Left lung (tissue), 10 donors: Measurements from ENCODE around the gene LRRC4C. TPM values are rescaled to one million over a fixed set of nuclear protein-coding genes. Genes with fewer than 3 reads are reported as not detected.
A peak's percentile ranks its signal among the peaks of the same experiment; 100 is the strongest.
"Not testable (repeated sequence)": the region's sequence is repeated elsewhere in the genome, so short reads cannot be mapped to it uniquely, and the experiment has no call there.

Source experiments
- ATAC-seq: fragments of 200-7000 bp; cut with Tn5 transposase; one replicate; pipeline ENCODE4 v1.9.1; 2020; ENCODE audit warnings: moderate library complexity
- DNase-seq, 4 donors: peaks; one replicate each; pipeline ENCODE4 v3.0.0-alpha.2; 2013 to 2020
- H3K27ac ChIP-seq, 2 donors: fragments of 200-600 bp; sonication (generic) in 1 of 2; one replicate each; pipeline versions ENCODE4 v1.5.0 to v1.8.0; 2020 to 2021
- H3K27me3 ChIP-seq, 2 donors: fragments of 200-600 bp; sonication (generic) in 1 of 2; one replicate each; pipeline versions ENCODE4 v1.5.0 to v1.8.0; 2020 to 2021
- H3K36me3 ChIP-seq, 2 donors: fragments of 200-600 bp; sonication (generic) in 1 of 2; one replicate each; pipeline versions ENCODE4 v1.5.0 to v1.8.0; 2020 to 2021
- H3K4me1 ChIP-seq, 2 donors: fragments of 200-600 bp; one replicate each; pipeline ENCODE4 v1.8.0; 2021
- H3K4me3 ChIP-seq, 2 donors: fragments of 200-600 bp; sonication (generic) in 1 of 2; one replicate each; pipeline versions ENCODE4 v1.5.0 to v1.8.0; 2020 to 2021; ENCODE audit warnings: mild to moderate bottlenecking in 1 of 2
- H3K9me3 ChIP-seq, 2 donors: fragments of 200-600 bp; sonication (generic) in 1 of 2; one replicate each; pipeline versions ENCODE4 v1.5.0 to v1.8.0; 2020 to 2021
- CTCF ChIP-seq, 2 donors: fragments of 200-600 bp; sonication (generic) in 1 of 2; IDR thresholded peaks; one replicate each; pipeline versions ENCODE4 v1.5.0 to v1.8.0; 2021; ENCODE audit warnings: antibody characterized with exemption in 2 of 2
- intact Hi-C, 2 donors: fragments of 100-400 bp; cut with DNase I; formaldehyde crosslinking; loops; one replicate each; pipeline versions ENCODE4 v1.11.2 to v1.14.2; 2022
- polyA plus RNA-seq, 6 donors: library from polyadenylated mRNA; unstranded; fragments of 120-200 nt; gene quantifications; one replicate each; pipeline ENCODE4 v1.2.1, GENCODE V29; 2013; ENCODE audit not compliant: insufficient read length in 6 of 6
- total RNA-seq, 2 donors: library from RNA; stranded (reverse); fragmentation: NEBNext Ultra II Directional; extraction: Animal tissue kit (Norgen Biotek cat#: 25700); gene quantifications; one replicate each; pipeline ENCODE4 v1.2.1, GENCODE V29; 2021
- donor health status: DM: no; HTN: yes; CAD: no.
- donor health status: DM: no; HTN: no; CAD: no.

LRRC4C gene
- total and polyA plus RNA-seq, 8 donors, result 0.50 to 6.8 (median 4.2) TPM

- Histone ChIP-seq H3K27ac (no peak overlapping the region), H3K27me3 (no peaks in the 10 kb centered on the region), H3K36me3 (no peaks in the 10 kb centered on the region), H3K4me3 (no peak overlapping the region), H3K9me3 (peaks cover 0 to 3% of the 10 kb centered on the region in 2 donors), H3K4me1 (no peaks in the 10 kb centered on the region)
- intact Hi-C loops, result no loop called here
- no peak for TF ChIP-seq CTCF (IDR thresholded peaks at IDR 0.05)
- DNase-seq, result no peak
- no peak for ATAC-seq
Observed at GRCh38 chr11:40544162-40544561, 915.3 kb downstream of the LRRC4C start.

GRCh38 chr11:40542821-40543220 is 916.6 kb downstream of the LRRC4C start:
- Histone ChIP-seq H3K27ac (no peak overlapping the region), H3K4me3 (no peak overlapping the region), H3K27me3 (no peaks in the 10 kb centered on the region), H3K36me3 (no peaks in the 10 kb centered on the region), H3K4me1 (no peaks in the 10 kb centered on the region), H3K9me3 (peaks cover 0 to 3% of the 10 kb centered on the region in 2 donors)
- intact Hi-C loops, result no loop called here
- DNase-seq (no peak), ATAC-seq (no peak)
- TF ChIP-seq CTCF (IDR thresholded peaks at IDR 0.05), result no peak

- no peak for ATAC-seq
- intact Hi-C loops, result no loop called here
Observed at GRCh38 chr11:40537734-40538133, 921.7 kb downstream of the LRRC4C start.

GRCh38 chr11:40522080-40522479 is 937.4 kb downstream of the LRRC4C start:
- H3K27me3 ChIP-seq, H3K4me3 ChIP-seq, intact Hi-C loops, H3K9me3 ChIP-seq, H3K36me3 ChIP-seq, ATAC-seq, H3K4me1 ChIP-seq, H3K27ac ChIP-seq: not testable (repeated sequence)
- DNase-seq, result peak in 1 of 4 donors; percentile 33

More at GRCh38 chr11:40537734-40538133, 921.7 kb downstream of the LRRC4C start:
- no peak for DNase-seq
- H3K27ac ChIP-seq, result no peak overlapping the region
- H3K27me3 ChIP-seq, result no peaks in the 10 kb centered on the region
- H3K4me3 ChIP-seq, result no peak overlapping the region
- TF ChIP-seq CTCF (IDR thresholded peaks at IDR 0.05), result no peak
- no peaks in the 10 kb centered on the region for H3K36me3 ChIP-seq
- no peaks in the 10 kb centered on the region for H3K4me1 ChIP-seq
- no peaks in the 10 kb centered on the region for H3K9me3 ChIP-seq

- no peak for TF ChIP-seq CTCF (IDR thresholded peaks at IDR 0.05)
- intact Hi-C loops, result no loop called here
- Histone ChIP-seq H3K9me3 (no peaks in the 10 kb centered on the region), H3K4me3 (no peak overlapping the region), H3K27ac (no peak overlapping the region), H3K27me3 (no peaks in the 10 kb centered on the region), H3K36me3 (no peaks in the 10 kb centered on the region), H3K4me1 (no peaks in the 10 kb centered on the region)
- no peak for ATAC-seq
- no peak for DNase-seq
Observed at GRCh38 chr11:40517122-40517521, 942.3 kb downstream of the LRRC4C start.

- peak; percentile 64 for ATAC-seq
- DNase-seq, result peak in 2 of 4 donors; percentile 33 to 69
- no peak overlapping the region for H3K27ac ChIP-seq
- H3K9me3 ChIP-seq, result peaks cover 0 to 5% of the 10 kb centered on the region in 2 donors
- H3K36me3 ChIP-seq, result no peaks in the 10 kb centered on the region
- H3K4me1 ChIP-seq, result no peaks in the 10 kb centered on the region
- intact Hi-C loops, result no loop called here
- H3K4me3 ChIP-seq, result no peak overlapping the region
- no peak for TF ChIP-seq CTCF (IDR thresholded peaks at IDR 0.05)
- no peaks in the 10 kb centered on the region for H3K27me3 ChIP-seq
Observed at GRCh38 chr11:40514124-40514523, 945.3 kb downstream of the LRRC4C start.
